GM12878 (cell line): ENCODE results near the gene TFB1M. TPM values are rescaled to one million over a fixed set of nuclear protein-coding genes. Genes with fewer than 3 reads are reported as not detected.

ENCODE experiments used
- ATAC-seq: fragments of 200-7000 bp; cut with Tn5 transposase; 3 replicates; pipeline ENCODE4 v1.9.1; 2020; ENCODE audit warnings: mild to moderate bottlenecking, moderate library complexity
- BruUV-seq: library from RNA; stranded (reverse); fragments of 400-500 nt; replicated peaks from 2 replicates; lab custom pipeline; 2021; lab: Mats Ljungman, UMichigan
- CTCF ChIA-PET: fragments of 300-600 bp; sonication (Branson Sonifier 250); formaldehyde crosslinking; extraction: SDS; loops from one replicate; lab custom pipeline; 2021; ENCODE audit warnings: inconsistent platforms; lab: Yijun Ruan, JAX
- POLR2A ChIA-PET: fragments of 350-600 bp; formaldehyde crosslinking; extraction: SDS; loops from one replicate; lab custom pipeline; 2021; ENCODE audit warnings: inconsistent platforms; lab: Charles Lee
- RAD21 ChIA-PET: fragments of 300-600 bp; sonication (Branson Sonifier 250); formaldehyde crosslinking; loops from one replicate; lab custom pipeline; 2023; ENCODE audit warnings: antibody characterized with exemption; ENCODE audit not compliant: unreplicated experiment; lab: Charles Lee
- SMC1A ChIA-PET: fragments of 300-600 bp; sonication (Branson Sonifier 250); formaldehyde crosslinking; loops from one replicate; lab custom pipeline; 2023; ENCODE audit not compliant: unreplicated experiment, uncharacterized antibody; lab: Charles Lee
- DNase-seq: peaks from one replicate; pipeline ENCODE4 v3.0.0-alpha.2; 2011; ENCODE audit warnings: low read depth, low spot score
- FAIRE-seq: peaks from 3 replicates; lab custom pipeline; 2011; peaks lifted over from hg19 to GRCh38; lab: Jason Lieb, UNC
- H2AFZ ChIP-seq: 2 replicates; pipeline ENCODE4 v1.6.0; 2011; ENCODE audit warnings: low read depth, low read length, control low read depth; ENCODE audit not compliant: control insufficient read depth
- H3K27ac ChIP-seq: 2 replicates; pipeline ENCODE4 v1.5.1; 2011; ENCODE audit warnings: control low read depth; ENCODE audit not compliant: control insufficient read depth, insufficient read depth
- H3K27me3 ChIP-seq, 2 experiments: replicated peaks in 1 of 2; 2 replicates each; pipeline versions ENCODE4 v1.6.0 to v1.6.1; 2011; ENCODE audit warnings: low read length in 1 of 2; ENCODE audit not compliant: control insufficient read depth in 2 of 2, insufficient read depth in 2 of 2
- H3K36me3 ChIP-seq, 2 experiments: 2 replicates each; pipeline ENCODE4 v1.5.1; 2011; ENCODE audit warnings: low read length in 1 of 2; ENCODE audit not compliant: control insufficient read depth in 2 of 2, insufficient read depth in 2 of 2
- H3K4me1 ChIP-seq: 2 replicates; pipeline ENCODE4 v1.6.1; 2011; ENCODE audit warnings: mild to moderate bottlenecking, low read length, moderate library complexity, mixed read lengths; ENCODE audit not compliant: control insufficient read depth, insufficient read depth
- H3K4me2 ChIP-seq: 2 replicates; pipeline ENCODE4 v1.6.0; 2011; ENCODE audit warnings: control low read depth; ENCODE audit not compliant: control insufficient read depth, insufficient read depth
- H3K4me3 ChIP-seq: fragments of 200-600 bp; sonication (generic); 2 replicates; pipeline ENCODE4 v1.5.1; 2016
- H3K79me2 ChIP-seq: 2 replicates; pipeline ENCODE4 v1.6.0; 2011; ENCODE audit warnings: low read length; ENCODE audit not compliant: control insufficient read depth, insufficient read depth
- H3K9ac ChIP-seq: 2 replicates; pipeline ENCODE4 v1.8.0; 2011; ENCODE audit warnings: low read length, control low read depth, mixed read lengths; ENCODE audit not compliant: control insufficient read depth, insufficient read depth
- H3K9me3 ChIP-seq: replicated peaks from 3 replicates; pipeline ENCODE4 v1.5.1; 2011; ENCODE audit warnings: mild to moderate bottlenecking, low read length; ENCODE audit not compliant: control insufficient read depth, insufficient read depth
- H4K20me1 ChIP-seq: 2 replicates; pipeline ENCODE4 v1.6.0; 2011; ENCODE audit not compliant: control insufficient read depth, insufficient read depth
- BHLHE40 ChIP-seq, 2 experiments: fragments of 450-650 bp in 1 of 2; IDR thresholded peaks; 2 replicates each; pipeline ENCODE4 v1.6.1; 2011 to 2017; ENCODE audit warnings: low read depth in 2 of 2, borderline replicate concordance in 1 of 2, improper control_type of control experiment in 1 of 2, low read length in 1 of 2, mild to moderate bottlenecking in 1 of 2
- CHD1 ChIP-seq: IDR thresholded peaks from 2 replicates; pipeline ENCODE4 v1.6.1; 2012; ENCODE audit warnings: low read depth, low read length, improper control_type of control experiment
- EED ChIP-seq: sonication (generic); IDR thresholded peaks from 2 replicates; pipeline ENCODE4 v1.6.1; 2016; ENCODE audit warnings: antibody characterized with exemption, low read depth
- IRF4 ChIP-seq: IDR thresholded peaks from 2 replicates; pipeline ENCODE4 v1.6.1; 2011; ENCODE audit warnings: low read depth, low read length
- JUND ChIP-seq: IDR thresholded peaks from 2 replicates; pipeline ENCODE4 v1.6.1; 2012; ENCODE audit warnings: low read depth, mild to moderate bottlenecking, low read length, improper control_type of control experiment, moderate library complexity
- KAT2A ChIP-seq: conservative IDR thresholded peaks from 2 replicates; pipeline ENCODE4 v1.6.1; 2011; ENCODE audit warnings: low read depth, low read length; ENCODE audit not compliant: control insufficient read depth
- MAX ChIP-seq: IDR thresholded peaks from 2 replicates; pipeline ENCODE4 v1.6.1; 2012; ENCODE audit warnings: low read depth, low read length, improper control_type of control experiment
- NFYB ChIP-seq: IDR thresholded peaks from 2 replicates; pipeline ENCODE4 v1.6.1; 2011; ENCODE audit warnings: low read depth, mild to moderate bottlenecking, low read length, improper control_type of control experiment, moderate library complexity; ENCODE audit not compliant: insufficient read depth
- PAX5 ChIP-seq: IDR thresholded peaks from 2 replicates; pipeline ENCODE4 v1.6.1; 2011; ENCODE audit warnings: low read depth, low read length, borderline replicate concordance
- RAD21 ChIP-seq: IDR thresholded peaks from 2 replicates; pipeline ENCODE4 v1.6.1; 2011; ENCODE audit warnings: mild to moderate bottlenecking, low read depth, low read length, moderate library complexity; ENCODE audit not compliant: insufficient read depth
- REST ChIP-seq: IDR thresholded peaks from 2 replicates; pipeline ENCODE4 v1.6.1; 2012; ENCODE audit warnings: mild to moderate bottlenecking, low read depth, low read length
- SMAD1 ChIP-seq: fragments of 450-650 bp; IDR thresholded peaks from 2 replicates; pipeline ENCODE4 v1.6.1; 2018; ENCODE audit warnings: mild to moderate bottlenecking, low read depth; ENCODE audit not compliant: partially characterized antibody
- SPI1 ChIP-seq: IDR thresholded peaks from 2 replicates; pipeline ENCODE4 v1.6.1; 2011; ENCODE audit warnings: low read depth, mild to moderate bottlenecking, low read length, moderate library complexity, borderline replicate concordance; ENCODE audit not compliant: insufficient read depth
- STAT3 ChIP-seq: IDR thresholded peaks from 2 replicates; pipeline ENCODE4 v1.6.1; 2011; ENCODE audit warnings: low read depth, low read length, improper control_type of control experiment
- SUPT20H ChIP-seq: IDR thresholded peaks from 2 replicates; pipeline ENCODE4 v1.6.1; 2011; ENCODE audit warnings: low read depth, mild to moderate bottlenecking, low read length, moderate library complexity, borderline replicate concordance; ENCODE audit not compliant: control insufficient read depth
- ZNF274 ChIP-seq: IDR thresholded peaks from one replicate; pipeline ENCODE4 v1.8.0; 2011; ENCODE audit not compliant: insufficient read length, insufficient read depth
- ZNF622 ChIP-seq: fragments of 450-650 bp; IDR thresholded peaks from 2 replicates; pipeline ENCODE4 v1.6.1; 2017; ENCODE audit warnings: mild to moderate bottlenecking, inconsistent platforms
- ZZZ3 ChIP-seq: IDR thresholded peaks from 2 replicates; pipeline ENCODE4 v1.6.1; 2011; ENCODE audit warnings: low read depth; ENCODE audit not compliant: control insufficient read depth, insufficient read length
- WGBS: methylation state at CpG from one replicate; pipeline ENCODE4 v1.1.6; 2016; ENCODE audit warnings: low lambda C conversion rate; ENCODE audit not compliant: insufficient replicate concordance, insufficient coverage; ENCODE audit errors: missing lambda C conversion rate; 5-methylcytosine and 5-hydroxymethylcytosine counted together
- in situ Hi-C: fragments of 300-500 bp; cut with MboI; formaldehyde crosslinking; loops from 9 replicates; pipeline ENCODE4 v1.14.3; 2018; ENCODE audit warnings: mixed read lengths
- intact Hi-C: fragments of 100-400 bp; cut with micrococcal nuclease; formaldehyde crosslinking; loops from one replicate; pipeline ENCODE4 v1.14.2; 2022; ENCODE audit not compliant: unreplicated experiment
- polyA plus RNA-seq, 11 experiments: library from polyadenylated mRNA; depleted of rRNA in 4 of 11; unstranded in 6 of 11; stranded (reverse) in 5 of 11; fragments of >200 nt; fragmentation: Nextera tagmentation in 4 of 11; fragmentation: Illumina TruSeq in 1 of 11; extraction: Ambion mirVana in 4 of 11; extraction: Trizol in 1 of 11; gene quantifications; 1 replicate in 1 of 11; 2 replicates in 10 of 11; pipeline versions ENCODE4 v1.2.1 to v1.2.3, GENCODE V29; 2011 to 2016; ENCODE audit warnings: inconsistent platforms in 2 of 11, missing spikeins in 2 of 11, low read depth in 1 of 11
- total RNA-seq, 4 experiments: library from RNA; depleted of rRNA in 3 of 4; stranded (reverse); fragments of >200 nt in 3 of 4; fragmentation: Illumina TruSeq in 1 of 4; extraction: Trizol in 1 of 4; gene quantifications; 2 replicates each; pipeline versions ENCODE4 v1.2.1 to v1.2.3, GENCODE V29; 2013 to 2021

TFB1M gene
- total and polyA plus RNA-seq, 10 of the 15 experiments (the other 5 are each of a cell fraction or from before 2014, with no cell fraction given): 29.9 to 117 (median 41.3) TPM

- no peak for TF ChIP-seq STAT3
- TF ChIP-seq PAX5: no peak
- TF ChIP-seq IRF4: no peak
- TF ChIP-seq SMAD1: no peak
- TF ChIP-seq ZNF622: no peak
- no peak for TF ChIP-seq BHLHE40 (IDR thresholded peaks at IDR 0.05; ENCODE audit: borderline replicate concordance in 1 of 2, low read depth in 2 of 2, low read length in 1 of 2)
- TF ChIP-seq, all 136 proteins: peak for 0
Measured at GRCh38 chr6:155324172-155324571, 9.9 kb upstream of the TFB1M start (continued).

GRCh38 chr6:155319902-155320301 lies 5.6 kb upstream of the TFB1M start:
- intact Hi-C loops: loop anchor here (5.0 to 10.0 kb wide), 6 partner anchors 375 to 1375 kb away; partner anchors contain the start of gene SCAF8
- CTCF ChIA-PET: interaction anchor here (0.6 to 6.1 kb wide), 6 partner anchors 8 to 644 kb away, joined by 3 to 40 read pairs (median 4); no protein-coding TSS in a partner anchor
- ATAC-seq (no peak), FAIRE-seq (no peak), DNase-seq (no peak)
- Histone ChIP-seq H3K4me3 (no peak overlapping the region), H3K36me3 (no peaks in the 10 kb centered on the region), H3K4me2 (peak overlapping the region; percentile 34; the same call in 1 of the 2 replicates), H3K9ac (no peak overlapping the region), H4K20me1 (no peaks in the 10 kb centered on the region), H3K27me3 (no peaks in the 10 kb centered on the region), H3K79me2 (no peaks in the 10 kb centered on the region), H2AFZ (no peak overlapping the region), H3K9me3 (peaks cover 2% of the 10 kb centered on the region; the same call in 1 of the 3 replicates), H3K27ac (no peak overlapping the region), H3K4me1 (no peaks in the 10 kb centered on the region; the same call in 1 of the 2 replicates)
- no TSS peak for BruUV-seq
- POLR2A ChIA-PET: no interaction called here
- SMC1A ChIA-PET: interaction anchor here (0.8 to 1.5 kb wide), 6 partner anchors 8 to 141 kb away, joined by 3 to 5 read pairs (median 4); partner anchors contain the start of gene CLDN20
- in situ Hi-C loops: loop anchor here (10.0 kb wide), 2 partner anchors 565 to 1245 kb away; no protein-coding TSS in a partner anchor
- WGBS: 78% methylated on average over 4 of the region's 4 CpGs
- RAD21 ChIA-PET: no interaction called here
- TF ChIP-seq KAT2A (no peak), JUND (no peak), CHD1 (no peak), RAD21 (no peak), NFYB (no peak), ZNF274 (no peak), ZZZ3 (no peak), EED (peak; percentile 37; the same call in 1 of the 2 replicates), REST (no peak), SUPT20H (no peak), SPI1 (peak; percentile 86), MAX (no peak)
